Sigmoid colon (tissue), 7 donors: ENCODE results near the gene CNDP1. TPM values are rescaled to one million over a fixed set of nuclear protein-coding genes. Genes with fewer than 3 reads are reported as not detected.
A peak's percentile ranks its signal among the peaks of the same experiment; 100 is the strongest.

ENCODE experiments used
- DNase-seq: peaks from one replicate; pipeline ENCODE4 v3.0.0-alpha.2; 2019
- H3K27ac ChIP-seq, 4 donors: fragments of 200-600 bp; sonication (generic); one replicate each; pipeline ENCODE4 v1.5.1; 2016 to 2019; ENCODE audit warnings: mild to moderate bottlenecking in 1 of 4
- H3K27me3 ChIP-seq, 3 donors: fragments of 200-600 bp; sonication (generic); one replicate each; pipeline ENCODE4 v1.5.1; 2019; ENCODE audit warnings: mild to moderate bottlenecking in 1 of 3
- H3K36me3 ChIP-seq, 4 donors: fragments of 200-600 bp; sonication (generic); one replicate each; pipeline ENCODE4 v1.5.1; 2016 to 2019
- H3K4me1 ChIP-seq, 4 donors: fragments of 200-600 bp; sonication (generic); one replicate each; pipeline ENCODE4 v1.5.1; 2017 to 2019
- H3K4me3 ChIP-seq, 4 donors: fragments of 200-600 bp; sonication (generic); one replicate each; pipeline ENCODE4 v1.5.1; 2017 to 2019; ENCODE audit warnings: mild to moderate bottlenecking in 2 of 4, moderate library complexity in 1 of 4
- H3K9me3 ChIP-seq, 4 donors: fragments of 200-600 bp in 3 of 4; sonication (generic) in 3 of 4; one replicate each; pipeline versions ENCODE4 v1.5.1 to v1.6.1; 2013 to 2019
- CTCF ChIP-seq, 4 experiments: fragments of 450-650 bp in 3 of 4; fragments of 200-600 bp in 1 of 4; IDR thresholded peaks; one replicate each; pipeline ENCODE4 v1.5.1; 2016 to 2019; ENCODE audit warnings: antibody characterized with exemption in 4 of 4, mild to moderate bottlenecking in 3 of 4, moderate library complexity in 2 of 4
- EP300 ChIP-seq, 4 donors: sonication (generic); formaldehyde crosslinking; IDR thresholded peaks; one replicate each; pipeline ENCODE4 v1.6.1; 2017; ENCODE audit warnings: antibody characterized with exemption in 4 of 4
- POLR2A ChIP-seq, 2 donors: fragments of 450-650 bp; IDR thresholded peaks; one replicate each; pipeline ENCODE4 v1.6.1; 2016; ENCODE audit warnings: antibody characterized with exemption in 2 of 2, mild to moderate bottlenecking in 2 of 2, moderate library complexity in 2 of 2
- POLR2AphosphoS5 ChIP-seq, 4 donors: sonication (generic); formaldehyde crosslinking; IDR thresholded peaks; one replicate each; pipeline ENCODE4 v1.6.1; 2017; ENCODE audit warnings: antibody characterized with exemption in 4 of 4
- WGBS, 2 donors: extraction: QIAGEN DNeasy Blood & Tissue Kit; methylation state at CpG; one replicate each; pipeline ENCODE4 v1.1.7; 2013; 5-methylcytosine and 5-hydroxymethylcytosine counted together
- intact Hi-C: fragments of 100-400 bp; cut with DNase I; formaldehyde crosslinking; loops from one replicate; pipeline ENCODE4 v1.15.1; 2023
- polyA plus RNA-seq, 3 donors: library from polyadenylated mRNA; stranded (reverse); fragments of 200-250 nt; gene quantifications; one replicate each; pipeline ENCODE4 v1.2.3, GENCODE V29; 2013
- total RNA-seq, 4 donors: library from RNA; depleted of rRNA; stranded (reverse); fragments of >200 nt; gene quantifications; one replicate each; pipeline ENCODE4 v1.1.0, GENCODE V29; 2016
- donor health status: healthy with polysubstance abuse.
- donor health status: Bipolar disorder and iron deficiency.
- donor health status: healthy.

Gene CNDP1
- total and polyA plus RNA-seq, 7 donors: 0.10 to 0.60 TPM; not detected in 5

- Histone ChIP-seq H3K4me1 (peaks cover 0 to 7% (median 0%) of the 10 kb centered on the region in 4 donors), H3K4me3 (no peak overlapping the region), H3K9me3 (no peaks in the 10 kb centered on the region), H3K36me3 (peaks cover 0 to 62% (median 34%) of the 10 kb centered on the region in 4 donors), H3K27ac (no peak overlapping the region), H3K27me3 (no peaks in the 10 kb centered on the region)
- no peak for DNase-seq
- intact Hi-C loops: no loop called here
- TF ChIP-seq POLR2AphosphoS5 (IDR thresholded peaks at IDR 0.05): no peak
- no peak for TF ChIP-seq CTCF (IDR thresholded peaks at IDR 0.05)
- no peak for TF ChIP-seq EP300 (IDR thresholded peaks at IDR 0.05)
- no peak for TF ChIP-seq POLR2A (IDR thresholded peaks at IDR 0.05)
- 82 to 94% methylated on average over 4 of the region's 4 CpGs for WGBS, 2 donors
Observed at GRCh38 chr18:74503137-74503536, 31.2 kb upstream of the CNDP1 start.

GRCh38 chr18:74505776-74506175 is 28.5 kb upstream of the CNDP1 start:
- H3K4me3 ChIP-seq: no peak overlapping the region
- intact Hi-C loops: no loop called here
- H3K9me3 ChIP-seq: no peaks in the 10 kb centered on the region
- WGBS, 2 donors: 97% methylated on average over 16 of the region's 16 CpGs
- peaks cover 0 to 88% (median 50%) of the 10 kb centered on the region in 4 donors for H3K36me3 ChIP-seq
- H3K4me1 ChIP-seq: no peaks in the 10 kb centered on the region
- no peaks in the 10 kb centered on the region for H3K27me3 ChIP-seq
- DNase-seq: peak; percentile 52
- TF ChIP-seq EP300 (IDR thresholded peaks at IDR 0.05) (no peak), CTCF (IDR thresholded peaks at IDR 0.05) (no peak), POLR2AphosphoS5 (IDR thresholded peaks at IDR 0.05) (no peak), POLR2A (IDR thresholded peaks at IDR 0.05) (no peak)
- no peak overlapping the region for H3K27ac ChIP-seq

GRCh38 chr18:74506448-74507084 is 27.7 kb upstream of the CNDP1 start:
- DNase-seq: peak; percentile 64
- Histone ChIP-seq H3K4me1 (no peaks in the 10 kb centered on the region), H3K27me3 (no peaks in the 10 kb centered on the region), H3K27ac (no peak overlapping the region), H3K36me3 (peaks cover 0 to 89% (median 55%) of the 10 kb centered on the region in 4 donors), H3K4me3 (no peak overlapping the region), H3K9me3 (no peaks in the 10 kb centered on the region)
- 49 to 58% methylated on average over 11 of the region's 11 CpGs for WGBS, 2 donors
- intact Hi-C loops: no loop called here
- no peak for TF ChIP-seq CTCF (IDR thresholded peaks at IDR 0.05)
- no peak for TF ChIP-seq EP300 (IDR thresholded peaks at IDR 0.05)
- no peak for TF ChIP-seq POLR2A (IDR thresholded peaks at IDR 0.05)
- TF ChIP-seq POLR2AphosphoS5 (IDR thresholded peaks at IDR 0.05): no peak

GRCh38 chr18:74507097-74507881 is 27.0 kb upstream of the CNDP1 start:
- 76 to 82% methylated on average over 23 of the region's 23 CpGs for WGBS, 2 donors
- no peaks in the 10 kb centered on the region for H3K27me3 ChIP-seq
- H3K27ac ChIP-seq: no peak overlapping the region
- intact Hi-C loops: no loop called here
- H3K36me3 ChIP-seq: peaks cover 0 to 88% (median 54%) of the 10 kb centered on the region in 4 donors
- H3K4me1 ChIP-seq: no peaks in the 10 kb centered on the region
- H3K9me3 ChIP-seq: no peaks in the 10 kb centered on the region
- no peak overlapping the region for H3K4me3 ChIP-seq
- DNase-seq: peak; percentile 36
- no peak for TF ChIP-seq CTCF (IDR thresholded peaks at IDR 0.05)
- TF ChIP-seq POLR2AphosphoS5 (IDR thresholded peaks at IDR 0.05): no peak
- TF ChIP-seq EP300 (IDR thresholded peaks at IDR 0.05): no peak
- TF ChIP-seq POLR2A (IDR thresholded peaks at IDR 0.05): no peak
